ENCODE data around the gene CPT1A. TPM values are rescaled to one million over a fixed set of nuclear protein-coding genes. Genes with fewer than 3 reads are reported as not detected.
A peak's percentile ranks its signal among the peaks of the same experiment; 100 is the strongest.

CPT1A gene
- polyA plus RNA-seq, 1 experiment = 29.8 TPM

- Histone ChIP-seq H3K36me3 (ENCODE audit: control insufficient read depth, insufficient read depth, low read length) (no peaks in the 10 kb centered on the region), H3K27me3 (ENCODE audit: control insufficient read depth, insufficient read depth, low read length) (no peaks in the 10 kb centered on the region), H3K4me3 (ENCODE audit: low read depth, low read length) (no peak overlapping the region)
- no peak for DNase-seq (ENCODE audit: low read depth)
- ChIA-PET POLR2A (no interaction called here), CTCF (no interaction called here)
- TF ChIP-seq, protein P1, sequence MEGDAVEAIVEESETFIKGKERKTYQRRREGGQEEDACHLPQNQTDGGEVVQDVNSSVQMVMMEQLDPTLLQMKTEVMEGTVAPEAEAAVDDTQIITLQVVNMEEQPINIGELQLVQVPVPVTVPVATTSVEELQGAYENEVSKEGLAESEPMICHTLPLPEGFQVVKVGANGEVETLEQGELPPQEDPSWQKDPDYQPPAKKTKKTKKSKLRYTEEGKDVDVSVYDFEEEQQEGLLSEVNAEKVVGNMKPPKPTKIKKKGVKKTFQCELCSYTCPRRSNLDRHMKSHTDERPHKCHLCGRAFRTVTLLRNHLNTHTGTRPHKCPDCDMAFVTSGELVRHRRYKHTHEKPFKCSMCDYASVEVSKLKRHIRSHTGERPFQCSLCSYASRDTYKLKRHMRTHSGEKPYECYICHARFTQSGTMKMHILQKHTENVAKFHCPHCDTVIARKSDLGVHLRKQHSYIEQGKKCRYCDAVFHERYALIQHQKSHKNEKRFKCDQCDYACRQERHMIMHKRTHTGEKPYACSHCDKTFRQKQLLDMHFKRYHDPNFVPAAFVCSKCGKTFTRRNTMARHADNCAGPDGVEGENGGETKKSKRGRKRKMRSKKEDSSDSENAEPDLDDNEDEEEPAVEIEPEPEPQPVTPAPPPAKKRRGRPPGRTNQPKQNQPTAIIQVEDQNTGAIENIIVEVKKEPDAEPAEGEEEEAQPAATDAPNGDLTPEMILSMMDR (IDR thresholded peaks at IDR 0.05; ENCODE audit: insufficient read depth, low read depth, low read length) = no peak
Observed at GRCh38 chr11:68881320-68881719, 39.6 kb upstream of the CPT1A start.

- ChIA-PET CTCF (interaction anchor here (0.6 to 3.2 kb wide), 2 partner anchors 11 to 38 kb away, joined by 4 to 12 read pairs; no protein-coding TSS in a partner anchor), POLR2A (no interaction called here)
- no peak for DNase-seq (ENCODE audit: low read depth)
- TF ChIP-seq, protein P1 (IDR thresholded peaks at IDR 0.05; ENCODE audit: insufficient read depth, low read depth, low read length) = no peak
- Histone ChIP-seq H3K27me3 (ENCODE audit: control insufficient read depth, insufficient read depth, low read length) (no peaks in the 10 kb centered on the region), H3K4me3 (ENCODE audit: low read depth, low read length) (no peak overlapping the region), H3K36me3 (ENCODE audit: control insufficient read depth, insufficient read depth, low read length) (no peaks in the 10 kb centered on the region)
Observed at GRCh38 chr11:68880851-68881250, 39.1 kb upstream of the CPT1A start.

DNA sequence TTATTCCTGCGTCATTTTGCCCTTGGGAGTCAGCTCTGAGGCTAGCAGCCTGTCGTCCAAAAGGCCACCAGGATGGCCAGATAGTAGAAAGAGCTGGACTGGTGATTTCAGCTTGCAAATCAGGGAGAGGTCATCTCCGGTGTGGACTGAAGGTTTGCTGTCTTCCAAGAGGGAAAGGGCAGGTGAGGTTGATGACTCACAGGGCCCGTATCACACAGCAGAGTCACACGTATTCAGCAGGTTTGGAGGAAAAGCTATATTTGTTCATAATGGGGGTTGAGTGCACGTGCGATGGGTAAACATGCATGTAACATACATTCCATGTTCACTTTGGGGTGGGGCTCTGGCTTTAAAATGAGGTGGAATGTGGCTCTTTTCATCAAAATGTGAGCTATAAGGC lies 36.3 kb upstream of the CPT1A start:
- TF ChIP-seq, protein P1 (IDR thresholded peaks at IDR 0.05; ENCODE audit: insufficient read depth, low read depth, low read length) = no peak
- no peak overlapping the region for H3K4me3 ChIP-seq (ENCODE audit: low read depth, low read length)
- H3K27me3 ChIP-seq (ENCODE audit: control insufficient read depth, insufficient read depth, low read length) = no peaks in the 10 kb centered on the region
- H3K36me3 ChIP-seq (ENCODE audit: control insufficient read depth, insufficient read depth, low read length) = no peaks in the 10 kb centered on the region
- ChIA-PET POLR2A (no interaction called here), CTCF (interaction anchor here (1.5 to 3.2 kb wide), 2 partner anchors 9 to 12 kb away, joined by 6 to 12 read pairs; no protein-coding TSS in a partner anchor)
- no peak for DNase-seq (ENCODE audit: low read depth)

DNA sequence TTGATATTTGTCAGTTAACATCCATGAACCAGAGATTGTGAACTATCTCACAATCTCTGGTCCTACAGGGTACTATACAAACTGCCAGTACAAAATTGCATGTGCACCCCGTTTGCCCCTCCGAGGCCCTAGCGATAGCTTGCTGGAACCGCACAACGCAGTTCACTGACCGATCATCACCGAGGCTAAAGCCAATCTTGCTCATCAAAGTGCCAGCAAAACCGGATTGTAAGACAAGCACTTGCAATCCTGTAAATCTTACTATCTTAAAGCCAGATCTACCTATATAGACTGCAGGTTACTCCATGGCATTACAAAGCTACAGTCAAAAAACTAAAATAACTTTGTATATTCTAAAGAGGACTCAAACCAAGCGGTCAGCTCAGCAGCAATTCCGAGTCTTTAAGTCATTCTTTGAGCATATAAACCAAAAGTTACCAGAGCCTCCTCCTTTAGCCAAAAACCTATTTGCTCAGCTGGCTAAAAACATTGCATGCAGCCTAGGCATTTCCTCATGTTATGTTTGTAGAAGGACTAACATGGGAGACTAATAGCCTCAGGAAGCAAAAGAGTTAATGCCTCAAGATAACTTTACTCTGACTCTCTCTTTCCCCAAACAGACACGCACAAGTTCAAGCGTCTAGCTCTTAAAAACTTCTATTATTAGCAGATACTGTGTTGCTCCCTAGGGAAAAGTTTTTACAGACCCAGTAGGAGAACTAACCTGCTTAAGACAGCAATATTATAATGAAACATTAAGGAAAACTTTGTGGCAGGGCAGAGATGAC lies 30.7 kb upstream of the CPT1A start:
- Histone ChIP-seq H3K4me3 (ENCODE audit: low read depth, low read length) (no peak overlapping the region), H3K36me3 (ENCODE audit: control insufficient read depth, insufficient read depth, low read length) (no peaks in the 10 kb centered on the region), H3K27me3 (ENCODE audit: control insufficient read depth, insufficient read depth, low read length) (no peaks in the 10 kb centered on the region; the same call in 1 of the 2 replicates)
- peak; percentile 26 for DNase-seq (ENCODE audit: low read depth)
- TF ChIP-seq, protein P1 (IDR thresholded peaks at IDR 0.05; ENCODE audit: insufficient read depth, low read depth, low read length) = no peak
- CTCF ChIA-PET = interaction anchor here (1.8 kb wide), 1 partner anchor 17 kb away, joined by 6 read pairs; no protein-coding TSS in a partner anchor
- POLR2A ChIA-PET = no interaction called here

GRCh38 chr11:68870470-68870869 lies 28.8 kb upstream of the CPT1A start:
- no peak for DNase-seq (ENCODE audit: low read depth)

More at GRCh38 chr11:68870470-68870869, 28.8 kb upstream of the CPT1A start:
- ChIA-PET CTCF (interaction anchor here (3.0 kb wide), 1 partner anchor 9 kb away, joined by 12 read pairs; no protein-coding TSS in a partner anchor), POLR2A (no interaction called here)
- H3K27me3 ChIP-seq (ENCODE audit: control insufficient read depth, insufficient read depth, low read length) = no peaks in the 10 kb centered on the region; the same call in 1 of the 2 replicates
- H3K36me3 ChIP-seq (ENCODE audit: control insufficient read depth, insufficient read depth, low read length) = no peaks in the 10 kb centered on the region
- H3K4me3 ChIP-seq (ENCODE audit: low read depth, low read length) = peak overlapping the region; percentile 36
- TF ChIP-seq, protein P1 (IDR thresholded peaks at IDR 0.05; ENCODE audit: insufficient read depth, low read depth, low read length) = peak; percentile 27; the same call in 1 of the 2 replicates
